Inflammatory macrophage (primary cell): ENCODE results near the gene NUDT1.
"Not testable (repeated sequence)": the region's sequence is repeated elsewhere in the genome, so short reads cannot be mapped to it uniquely, and the experiment has no call there.

Experiments
- DNase-seq, 2 donors: peaks; one replicate each; pipeline ENCODE4 v3.0.0-alpha.2; 2020 to 2022

NUDT1 gene

GRCh38 chr7:2249744-2250323, 7.8 kb downstream of the NUDT1 start:
- no peak for DNase-seq

- DNase-seq = no peak
Measured at GRCh38 chr7:2251381-2251780, 9.4 kb downstream of the NUDT1 start.

DNA sequence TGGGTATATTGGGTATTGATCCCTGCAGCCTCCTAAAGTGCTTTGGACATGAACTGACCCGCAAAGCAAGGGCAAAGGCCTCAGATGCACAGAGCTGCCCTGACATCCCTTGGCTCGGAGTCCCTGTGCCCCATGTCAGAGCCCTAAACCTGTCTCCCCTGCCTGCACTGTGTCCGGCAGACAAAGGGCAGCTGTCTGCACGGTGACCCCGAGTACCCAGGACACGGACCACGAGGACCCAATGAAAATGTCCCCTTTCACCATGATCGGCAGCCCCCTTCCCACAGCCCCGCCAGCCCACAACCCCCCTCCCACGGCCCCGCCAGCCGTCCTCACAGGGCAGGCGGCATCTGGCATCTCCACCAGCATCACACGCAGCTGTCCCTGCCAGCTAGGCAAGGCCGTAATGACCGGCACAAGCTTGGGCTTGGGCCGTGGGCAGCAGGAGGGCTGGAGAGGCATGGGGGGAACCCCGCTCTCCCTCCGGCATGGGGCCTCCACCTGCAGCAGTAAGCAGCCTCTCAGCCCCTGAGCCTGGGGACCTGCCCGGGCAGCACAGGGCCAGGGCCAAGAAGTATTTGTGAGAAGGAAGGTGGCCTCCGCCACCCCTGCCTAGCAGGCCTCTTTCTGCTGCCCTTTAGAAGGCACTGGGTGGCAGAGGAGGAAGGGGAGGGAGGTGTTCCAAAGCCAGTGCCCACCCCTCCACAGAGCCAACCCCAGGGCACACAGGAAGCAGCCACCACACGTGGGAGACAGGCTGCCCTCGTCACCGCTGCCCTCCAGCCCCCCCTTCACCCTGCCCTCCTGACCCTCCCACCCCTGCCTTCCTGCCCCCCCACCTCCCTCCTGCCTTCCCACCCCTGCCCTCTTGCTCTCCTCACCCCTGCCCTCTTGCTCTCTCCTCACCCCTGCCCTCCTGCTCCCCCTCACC, 10.1 kb downstream of the NUDT1 start:
- peak; percentile 24 to 49 for DNase-seq

- DNase-seq = no peak
Measured at GRCh38 chr7:2253021-2253420, 11.0 kb downstream of the NUDT1 start.

DNA sequence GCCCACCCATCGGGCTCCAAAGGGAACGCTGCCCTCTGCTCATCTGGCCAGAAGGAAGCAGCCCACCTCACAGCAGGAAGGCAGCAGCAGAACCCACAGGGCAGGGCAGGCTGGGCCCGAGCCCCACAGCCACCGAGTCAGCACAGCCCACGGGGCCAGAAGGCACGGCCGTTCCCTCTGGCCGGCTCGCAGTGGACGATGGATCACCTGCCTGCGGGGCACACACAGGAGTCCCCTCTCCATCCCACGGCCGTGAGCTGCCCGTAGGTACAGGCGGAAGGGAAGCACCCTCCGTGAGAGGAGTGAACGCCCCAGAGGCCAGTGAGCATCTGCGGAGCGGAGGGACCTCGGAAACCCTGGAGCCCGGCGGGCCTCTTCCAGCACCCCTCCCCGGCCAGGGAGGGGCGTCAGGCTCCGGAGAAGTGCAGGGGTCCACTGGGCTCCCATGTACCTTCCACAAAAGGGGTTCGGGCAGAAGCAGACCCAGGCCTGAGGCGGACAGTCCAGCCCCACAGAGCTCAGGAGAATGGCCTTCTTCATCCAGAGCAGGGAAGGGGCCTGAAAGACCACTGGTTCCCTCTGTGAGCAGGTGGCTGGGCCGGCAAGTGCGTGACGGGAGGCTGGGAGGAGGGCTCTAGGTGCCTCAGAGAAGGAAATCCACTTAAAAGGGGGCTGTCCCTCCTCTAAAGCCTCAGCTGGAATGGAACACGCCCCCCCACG, 11.7 kb downstream of the NUDT1 start:
- no peak for DNase-seq

DNA sequence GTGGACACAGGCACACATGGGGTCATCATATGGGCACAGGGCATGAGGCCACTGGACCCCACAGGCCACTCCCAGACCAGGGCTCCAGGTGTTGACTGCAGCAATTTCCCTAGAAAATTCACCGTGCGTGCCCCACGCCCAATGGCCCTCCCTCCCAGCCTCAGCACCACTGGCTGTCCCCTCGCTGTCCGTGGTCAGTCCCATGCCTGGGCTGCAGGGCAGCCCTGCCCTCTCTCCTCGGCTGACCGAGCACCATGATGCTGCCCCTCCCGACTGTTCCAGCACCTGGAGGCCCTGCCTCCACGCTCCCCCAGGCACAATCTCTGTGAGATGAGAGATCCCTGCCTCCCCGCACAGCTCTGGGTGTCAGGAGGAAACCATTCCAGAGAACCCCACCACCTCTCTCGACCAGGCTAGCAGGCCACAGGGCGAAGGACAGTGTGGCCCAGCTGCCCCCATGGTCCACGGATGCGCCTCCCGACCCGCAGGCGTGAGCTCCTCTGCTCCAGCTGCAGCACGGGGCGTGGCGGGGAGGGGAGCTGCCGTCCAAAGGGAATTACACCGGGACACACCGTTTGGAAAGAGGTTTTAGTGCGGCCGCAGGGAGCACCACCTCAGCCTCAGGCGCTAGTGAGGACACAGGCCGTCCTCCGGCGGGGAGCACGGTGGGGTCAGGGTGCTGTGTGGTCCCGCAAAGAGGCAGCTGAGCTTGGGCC, 12.6 kb downstream of the NUDT1 start:
- DNase-seq = no peak

DNA sequence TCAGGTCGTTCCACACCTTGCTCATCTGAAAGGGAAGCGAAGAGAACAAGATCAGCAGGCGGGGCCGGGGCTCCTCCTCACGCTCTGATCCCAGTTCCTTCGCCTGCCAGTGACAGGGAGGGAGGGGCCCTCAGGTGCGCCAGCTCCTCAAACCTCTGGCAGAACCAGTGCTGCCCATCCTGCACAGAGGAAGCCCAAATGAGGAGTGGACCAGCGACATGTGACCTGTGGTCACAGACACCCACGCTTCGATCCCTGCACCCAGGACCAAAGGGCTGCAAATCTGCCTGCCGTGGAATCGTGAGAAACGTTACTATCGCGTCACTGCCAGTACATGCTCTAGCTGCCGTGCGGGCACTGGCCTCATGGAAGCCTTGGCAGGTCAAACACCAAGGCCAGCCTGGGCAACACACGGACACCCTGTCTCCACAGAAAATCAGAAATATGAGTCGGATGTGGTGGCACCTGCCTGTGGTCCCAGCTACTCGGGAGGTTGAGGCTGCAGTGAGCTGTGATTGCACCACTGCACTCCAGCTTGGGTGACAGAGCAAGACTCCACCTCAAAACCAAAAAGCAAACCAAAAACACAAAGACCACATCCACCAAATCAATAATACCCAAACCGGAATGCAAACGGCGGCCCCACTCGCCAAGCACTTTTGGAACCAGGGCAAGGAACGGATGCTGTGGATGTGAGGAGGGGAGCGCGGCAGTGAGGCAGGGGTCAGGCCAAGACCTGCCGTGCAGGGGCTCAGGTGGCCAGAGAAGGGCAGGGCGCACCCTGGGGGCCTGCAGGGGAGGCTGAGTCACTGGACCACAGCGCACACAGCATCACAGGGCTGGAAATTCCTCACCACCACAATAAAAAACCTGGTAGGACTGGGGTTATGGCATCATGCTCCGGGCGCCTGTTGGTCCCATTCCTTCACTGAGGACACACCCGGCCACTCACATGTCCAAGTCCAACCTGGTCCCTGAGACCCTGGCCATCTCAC, 13.4 kb downstream of the NUDT1 start:
- no peak for DNase-seq

- no peak for DNase-seq
Measured at GRCh38 chr7:2256306-2257045, 14.4 kb downstream of the NUDT1 start.

DNA sequence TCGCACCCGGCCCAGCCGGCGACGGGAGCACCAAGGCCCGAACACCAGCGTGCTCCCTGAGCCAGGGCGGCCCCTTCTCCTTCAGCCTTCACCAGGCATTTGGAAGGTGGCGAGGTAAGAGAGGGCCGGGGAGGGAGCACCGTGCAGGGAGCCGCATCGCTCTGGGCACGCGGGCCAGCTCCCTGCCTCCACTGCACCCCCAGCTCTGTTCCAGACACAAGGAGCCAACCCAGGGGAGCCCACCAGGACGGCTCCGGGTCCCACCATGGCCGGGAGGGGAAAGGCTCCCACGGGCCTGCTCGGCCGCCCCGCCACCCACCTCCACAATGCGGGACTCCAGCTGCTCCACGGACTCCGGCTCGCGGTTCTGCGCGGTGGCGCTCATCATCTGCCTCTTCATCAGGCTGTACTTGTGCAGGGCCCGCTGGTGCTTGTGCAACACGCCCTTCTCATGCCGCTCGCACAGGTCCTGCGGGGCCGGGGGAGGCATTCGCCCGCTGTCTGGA, 15.1 kb downstream of the NUDT1 start:
- no peak for DNase-seq

- DNase-seq = no peak
Measured at GRCh38 chr7:2257651-2258050, 15.6 kb downstream of the NUDT1 start.

- DNase-seq = no peak
Measured at GRCh38 chr7:2258661-2259365, 16.8 kb downstream of the NUDT1 start.

GRCh38 chr7:2259480-2259879, 17.5 kb downstream of the NUDT1 start:
- DNase-seq = no peak

GRCh38 chr7:2260820-2261219, 18.8 kb downstream of the NUDT1 start:
- no peak for DNase-seq

DNA sequence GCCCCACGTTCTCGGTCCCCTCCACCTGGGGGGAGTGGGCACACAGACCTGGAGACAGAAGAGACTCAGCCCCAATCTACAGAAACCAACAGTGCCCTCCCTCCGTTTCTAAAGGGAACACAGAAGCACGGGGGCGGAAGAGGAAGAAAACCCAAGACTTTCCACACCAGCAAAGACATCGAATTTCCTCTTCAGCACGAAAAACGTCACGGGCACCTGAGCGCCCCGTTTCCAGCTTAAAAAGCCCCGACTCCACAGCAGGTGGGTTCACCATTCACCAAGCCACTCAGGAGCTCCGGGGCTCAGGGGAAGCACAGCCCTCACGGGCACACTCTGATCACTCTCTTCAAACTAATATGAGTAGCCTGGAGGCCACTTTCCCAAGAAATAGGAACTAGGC, 19.6 kb downstream of the NUDT1 start:
- peak; percentile 65 to 78 for DNase-seq

GRCh38 chr7:2263176-2263575, 21.1 kb downstream of the NUDT1 start:
- no peak for DNase-seq

- no peak for DNase-seq
Measured at GRCh38 chr7:2264158-2264557, 22.1 kb downstream of the NUDT1 start.

DNA sequence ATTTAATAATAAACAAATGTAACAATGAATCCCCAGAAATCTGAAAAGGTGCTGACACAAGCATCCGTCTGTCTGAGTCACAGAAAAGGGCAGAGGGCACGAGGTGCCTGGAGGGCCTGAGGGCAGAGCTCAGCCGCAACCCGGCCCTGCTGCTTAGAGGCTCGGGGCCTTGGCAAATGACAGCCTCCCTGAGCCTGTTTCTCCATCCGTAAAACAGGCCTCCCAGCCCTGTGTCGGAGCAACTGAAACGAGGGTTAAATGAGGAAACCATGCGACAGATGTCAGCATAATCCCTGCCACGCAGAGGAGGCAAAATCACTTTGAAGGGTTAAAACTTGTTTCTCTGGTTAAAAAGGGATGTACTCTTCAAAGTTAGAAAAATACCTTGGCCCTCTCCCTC, 24.9 kb downstream of the NUDT1 start:
- no peak for DNase-seq

- DNase-seq = not testable (repeated sequence)
Measured at GRCh38 chr7:2269089-2269990, 27.3 kb downstream of the NUDT1 start.

DNA sequence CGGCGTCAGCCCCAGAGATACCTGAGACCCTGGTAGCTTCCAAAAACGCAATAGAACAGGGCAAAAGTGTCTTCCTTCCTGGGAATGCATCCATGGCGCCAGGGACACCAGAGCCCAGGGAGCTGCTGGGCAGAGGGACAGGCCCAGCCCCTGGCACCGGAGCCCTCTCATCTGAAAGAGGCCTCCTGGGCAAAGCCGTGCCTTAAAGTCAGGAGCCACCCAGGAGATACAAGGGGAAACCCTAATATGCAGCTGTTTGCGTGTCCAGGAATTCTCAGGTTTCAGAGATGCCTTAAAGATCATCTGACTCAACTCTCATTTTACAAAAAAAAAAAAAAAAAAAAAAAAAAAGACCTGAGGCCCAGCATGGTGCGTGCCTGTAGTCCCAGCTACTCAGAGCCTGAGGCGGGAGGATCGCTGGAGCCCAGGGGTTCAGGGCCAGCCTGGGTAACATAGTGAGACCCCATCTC, 28.0 kb downstream of the NUDT1 start:
- no peak for DNase-seq
